ENCODE data around the gene AMN1. TPM values are rescaled to one million over a fixed set of nuclear protein-coding genes. Genes with fewer than 3 reads are reported as not detected.

AMN1 gene
- total RNA-seq (2012; rRNA removed), result 3.4 and 6.1 TPM in 2 replicates
- polyA plus RNA-seq (2012; rRNA removed), result 4.0 and 5.2 TPM in 2 replicates
- polyA plus RNA-seq (2012; cell fraction: cytosol; rRNA removed), result 0.99 and 2.3 TPM in 2 replicates
- 0.72 and 4.3 TPM in 2 replicates for polyA plus RNA-seq (2012; cell fraction: nucleus; rRNA removed; ENCODE audit: low replicate concordance)
- Bru-seq, nascent RNA, result percentile 45 among the genes with signal in this experiment
- percentile 51 among the genes with signal in this experiment for BruChase-seq, experiment 1, labeled RNA remaining after a 6-hour chase
- percentile 38 among the genes with signal in this experiment for BruChase-seq, experiment 2, labeled RNA remaining after a 2-hour chase
- long read RNA-seq, partial matches to known transcripts, result 0 of 2 reads
- long read RNA-seq, other reads (novel, unspliced or antisense), result 1 of 2 reads

DNA sequence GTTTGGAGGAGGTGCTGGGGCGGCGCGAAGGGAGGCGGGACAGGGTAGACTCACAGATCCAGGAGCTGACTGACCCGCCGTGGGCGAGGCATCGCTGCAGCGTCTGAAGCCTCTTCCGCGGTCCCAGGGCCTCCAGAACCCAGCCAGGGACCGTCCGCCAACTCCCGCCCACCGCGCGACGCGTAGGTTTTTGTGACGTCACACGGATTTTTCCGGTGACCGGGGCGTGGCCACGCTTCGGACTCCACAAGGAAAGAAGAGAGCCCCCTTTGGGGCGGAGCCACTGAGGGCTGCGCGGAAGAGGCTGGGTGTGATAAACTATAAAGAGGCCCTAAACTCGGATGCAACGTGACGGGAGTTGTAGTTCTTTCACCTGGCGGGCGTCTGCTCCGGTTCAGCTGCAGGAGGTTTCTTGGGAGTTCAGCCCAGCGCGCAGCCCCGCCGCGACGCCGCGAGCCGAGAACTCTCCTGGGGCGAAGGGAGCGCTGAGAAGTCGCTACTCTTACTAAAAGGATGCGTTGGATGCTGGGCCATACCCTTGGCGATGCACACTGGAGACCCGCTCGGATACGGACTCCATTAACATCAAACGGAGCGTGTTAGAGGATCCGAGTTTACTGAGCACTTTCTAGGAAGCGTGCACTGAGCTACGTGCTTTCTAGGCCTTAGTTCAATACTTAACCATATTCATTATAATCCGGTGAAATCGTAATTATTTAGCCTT is at the start of gene AMN1:
Gene AMN1 (minus strand): TSS at position 105 of the 724 bp plus-strand sequence. CDS start 13 bp downstream, at position 92.
- Histone ChIP-seq H4K8ac (ENCODE audit: low read depth in 2 of 2, low read length in 2 of 2) (peak within 1 kb of the TSS; percentile 88 to 93), H3K23ac (ENCODE audit: low read depth, low read length) (peak within 1 kb of the TSS; percentile 46), H4K20me1 (ENCODE audit: insufficient read depth, low read length) (no peaks in the 10 kb centered on the region), H2AK5ac (ENCODE audit: low read depth, low read length) (peak within 1 kb of the TSS; percentile 37), H3K9me3 (ENCODE audit: control insufficient read depth, insufficient read depth, low read length) (no peaks in the 10 kb centered on the region), H4K5ac (ENCODE audit: low read depth, low read length) (peak within 1 kb of the TSS; percentile 86), H3K56ac (ENCODE audit: extremely low read depth, insufficient read depth, low read length) (peak within 1 kb of the TSS; percentile 46), H3K9me1 (ENCODE audit: insufficient read depth, low read length) (no peaks in the 10 kb centered on the region), H2BK15ac (ENCODE audit: low read depth, low read length) (peak within 1 kb of the TSS; percentile 27; the same call in 1 of the 3 replicates), H3K18ac (ENCODE audit: low read depth, low read length) (peak within 1 kb of the TSS; percentile 72), H3K4me1 (ENCODE audit: control insufficient read depth, insufficient read depth, low read length) (peaks cover 4% of the 10 kb centered on the region; the same call in 1 of the 2 replicates), H2BK20ac (ENCODE audit: low read depth, low read length) (peak within 1 kb of the TSS; percentile 15; the same call in 1 of the 2 replicates), H3K27ac (ENCODE audit: insufficient read depth, low read length) (peak within 1 kb of the TSS; percentile 83), H2BK5ac (ENCODE audit: low read depth, low read length, poor library complexity, severe bottlenecking) (peak within 1 kb of the TSS; percentile 77), H2AK9ac (replicated peaks; ENCODE audit: low read depth, low read length, poor library complexity) (peak within 1 kb of the TSS; percentile 56), H2AFZ (replicated peaks; ENCODE audit: low read length, poor library complexity) (peak within 1 kb of the TSS; percentile 95), H3K79me1 (ENCODE audit: low read depth in 1 of 2, low read length in 2 of 2) (peaks cover 5 to 10% of the 10 kb centered on the region in 2 experiments; a peak in 3 of 4 replicates), H3K4me2 (ENCODE audit: low read depth, low read length) (peak within 1 kb of the TSS; percentile 84), H3K4me3 (ENCODE audit: insufficient read depth, low read depth, low read length) (peak within 1 kb of the TSS; percentile 79), H3K27me3 (ENCODE audit: control insufficient read depth, insufficient read depth, low read length) (no peaks in the 10 kb centered on the region), H3K9ac (ENCODE audit: low read depth, low read length) (peak within 1 kb of the TSS; percentile 82), H3K4ac (ENCODE audit: low read depth, low read length) (peak within 1 kb of the TSS; percentile 87), H4K91ac (ENCODE audit: insufficient read depth, low read depth, low read length) (peak within 1 kb of the TSS; percentile 79), H3K36me3 (ENCODE audit: control insufficient read depth, insufficient read depth, low read length) (no peaks in the 10 kb centered on the region), H2BK120ac (ENCODE audit: low read depth, low read length) (peak within 1 kb of the TSS; percentile 48), H3K14ac (replicated peaks; ENCODE audit: low read depth, low read length) (peak within 1 kb of the TSS; percentile 79)
- WGBS, 2 experiments (ENCODE audit: extremely low coverage in 2 of 2, insufficient read length in 1 of 2), result 2% methylated on average over 9 of the region's 59 CpGs; no CpG with 5 or more reads in 1 of the 2 experiments
- ChIA-PET CTCF (no interaction called here), POLR2A (ENCODE audit: unreplicated experiment) (interaction anchor here (0.6 kb wide), 1 partner anchor 714 kb away, joined by 3 read pairs; no protein-coding TSS in a partner anchor)
- DNase-seq, result peak; percentile 99
- ATAC-seq (ENCODE audit: low read depth), result peak; percentile 98
- intact Hi-C loops (cut with micrococcal nuclease), result loop anchor here (2.0 kb wide), 1 partner anchor 230 kb away; the partner anchor contains the start of gene RESF1
- dilution Hi-C loops (cut with HindIII; ENCODE audit: low sequenced_read_pairs, unreplicated experiment), result no loop called here
- no TSS peak for BruUV-seq (replicated peaks)
- in situ Hi-C loops (cut with MboI; ENCODE audit: low sequenced_read_pairs), result no loop called here
- TF ChIP-seq CEBPB (IDR thresholded peaks at IDR 0.05; ENCODE audit: low read depth, low read length) (no peak), MAFK (IDR thresholded peaks at IDR 0.05; ENCODE audit: low read depth, low read length) (no peak), RCOR1 (IDR thresholded peaks at IDR 0.05; ENCODE audit: insufficient replicate concordance, low read length) (no peak), RAD21 (IDR thresholded peaks at IDR 0.05; ENCODE audit: low read length) (no peak), SMC3 (IDR thresholded peaks at IDR 0.05; ENCODE audit: low read depth, low read length) (no peak), BHLHE40 (IDR thresholded peaks at IDR 0.05; ENCODE audit: low read depth, low read length) (no peak), RFX5 (IDR thresholded peaks at IDR 0.05; ENCODE audit: low read depth, low read length) (no peak), MXI1 (IDR thresholded peaks at IDR 0.05; ENCODE audit: borderline replicate concordance, low read depth, low read length) (no peak), MAZ (IDR thresholded peaks at IDR 0.05; ENCODE audit: borderline replicate concordance, low read depth, low read length) (peak; percentile 59; the same call in 1 of the 2 replicates), NFE2L2 (IDR thresholded peaks at IDR 0.05; ENCODE audit: low read depth, low read length) (0 out of 2 replicates have a peak, but pooled peaks have one; percentile 21), POLR2A (IDR thresholded peaks at IDR 0.05; ENCODE audit: low read depth, low read length) (peak; percentile 71), FOS (IDR thresholded peaks at IDR 0.05; ENCODE audit: low read depth, low read length) (no peak)
- TF ChIP-seq, protein P1, sequence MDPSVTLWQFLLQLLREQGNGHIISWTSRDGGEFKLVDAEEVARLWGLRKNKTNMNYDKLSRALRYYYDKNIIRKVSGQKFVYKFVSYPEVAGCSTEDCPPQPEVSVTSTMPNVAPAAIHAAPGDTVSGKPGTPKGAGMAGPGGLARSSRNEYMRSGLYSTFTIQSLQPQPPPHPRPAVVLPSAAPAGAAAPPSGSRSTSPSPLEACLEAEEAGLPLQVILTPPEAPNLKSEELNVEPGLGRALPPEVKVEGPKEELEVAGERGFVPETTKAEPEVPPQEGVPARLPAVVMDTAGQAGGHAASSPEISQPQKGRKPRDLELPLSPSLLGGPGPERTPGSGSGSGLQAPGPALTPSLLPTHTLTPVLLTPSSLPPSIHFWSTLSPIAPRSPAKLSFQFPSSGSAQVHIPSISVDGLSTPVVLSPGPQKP (IDR thresholded peaks at IDR 0.05; ENCODE audit: borderline replicate concordance, low read depth, low read length), result no peak
- TF ChIP-seq, protein P2, sequence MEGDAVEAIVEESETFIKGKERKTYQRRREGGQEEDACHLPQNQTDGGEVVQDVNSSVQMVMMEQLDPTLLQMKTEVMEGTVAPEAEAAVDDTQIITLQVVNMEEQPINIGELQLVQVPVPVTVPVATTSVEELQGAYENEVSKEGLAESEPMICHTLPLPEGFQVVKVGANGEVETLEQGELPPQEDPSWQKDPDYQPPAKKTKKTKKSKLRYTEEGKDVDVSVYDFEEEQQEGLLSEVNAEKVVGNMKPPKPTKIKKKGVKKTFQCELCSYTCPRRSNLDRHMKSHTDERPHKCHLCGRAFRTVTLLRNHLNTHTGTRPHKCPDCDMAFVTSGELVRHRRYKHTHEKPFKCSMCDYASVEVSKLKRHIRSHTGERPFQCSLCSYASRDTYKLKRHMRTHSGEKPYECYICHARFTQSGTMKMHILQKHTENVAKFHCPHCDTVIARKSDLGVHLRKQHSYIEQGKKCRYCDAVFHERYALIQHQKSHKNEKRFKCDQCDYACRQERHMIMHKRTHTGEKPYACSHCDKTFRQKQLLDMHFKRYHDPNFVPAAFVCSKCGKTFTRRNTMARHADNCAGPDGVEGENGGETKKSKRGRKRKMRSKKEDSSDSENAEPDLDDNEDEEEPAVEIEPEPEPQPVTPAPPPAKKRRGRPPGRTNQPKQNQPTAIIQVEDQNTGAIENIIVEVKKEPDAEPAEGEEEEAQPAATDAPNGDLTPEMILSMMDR (conservative IDR thresholded peaks at IDR 0.05; ENCODE audit: low read depth, low read length), result peak; percentile 15; the same call in 1 of the 2 replicates
